ENCODE data around the gene TNP2. TPM values are rescaled to one million over a fixed set of nuclear protein-coding genes. Genes with fewer than 3 reads are reported as not detected.

Gene TNP2
- total RNA-seq, 1 experiment from 2014 or later = not detected

GRCh38 chr16:11258553-11259492, 10.3 kb downstream of the TNP2 start:
- Histone ChIP-seq H3K9ac (ENCODE audit: low read length) (no peak overlapping the region), H3K9me3 (ENCODE audit: control insufficient read depth in 1 of 2, insufficient read depth in 1 of 2, low read depth in 1 of 2, low read length in 2 of 2) (no peaks in the 10 kb centered on the region), H3K27me3 (ENCODE audit: insufficient read depth, low read length) (no peaks in the 10 kb centered on the region), H4K20me1 (ENCODE audit: insufficient read depth) (no peaks in the 10 kb centered on the region), H3K79me2 (ENCODE audit: insufficient read depth, low read length) (no peaks in the 10 kb centered on the region), H2AFZ (ENCODE audit: low read depth, low read length, poor library complexity, severe bottlenecking) (no peak overlapping the region), H3K4me3 (replicated peaks in 1 of 2; ENCODE audit: low read depth in 1 of 2, low read length in 2 of 2) (no peak overlapping the region), H3K27ac (ENCODE audit: low read depth, low read length) (no peak overlapping the region), H3K4me1 (ENCODE audit: control insufficient read depth in 1 of 2, insufficient read depth in 2 of 2, low read length in 2 of 2) (peaks cover 8 to 23% of the 10 kb centered on the region in 2 experiments; a peak in 3 of 4 replicates), H3K9me2 (ENCODE audit: insufficient read depth) (no peaks in the 10 kb centered on the region), H3K36me3 (ENCODE audit: control insufficient read depth in 1 of 2, insufficient read depth in 2 of 2, low read length in 2 of 2) (no peaks in the 10 kb centered on the region), H3K4me2 (ENCODE audit: low read length) (no peak overlapping the region)
- intact Hi-C loops (cut with micrococcal nuclease) = loop anchor here (5.0 kb wide), 2 partner anchors 113 to 553 kb away; no protein-coding TSS in a partner anchor
- no peak for TF ChIP-seq FOSL1 (IDR thresholded peaks at IDR 0.05; ENCODE audit: low read depth)
- TF ChIP-seq SP1 (IDR thresholded peaks at IDR 0.05; ENCODE audit: low read depth) = no peak
- TF ChIP-seq CTCF (IDR thresholded peaks at IDR 0.05 in 2 of 3, conservative IDR thresholded peaks at IDR 0.05 in 1 of 3; ENCODE audit: borderline replicate concordance in 1 of 3, insufficient read depth in 1 of 3, low read depth in 2 of 3, low read length in 2 of 3) = no peak
- TF ChIP-seq SIN3A (IDR thresholded peaks at IDR 0.05; ENCODE audit: low read depth) = no peak
- TF ChIP-seq TCF7L2 (IDR thresholded peaks at IDR 0.05; ENCODE audit: borderline replicate concordance, extremely low read depth, insufficient read depth, insufficient read length) = no peak
- TF ChIP-seq ELF1 (IDR thresholded peaks at IDR 0.05; ENCODE audit: borderline replicate concordance, low read depth) = no peak
- no peak for TF ChIP-seq EGR1 (IDR thresholded peaks at IDR 0.05; ENCODE audit: low read depth)
- TF ChIP-seq YY1 (IDR thresholded peaks at IDR 0.05; ENCODE audit: extremely low read depth, insufficient replicate concordance, low read depth, low read length) = no peak
- TF ChIP-seq EZH2 (IDR thresholded peaks at IDR 0.05) = no peak
- no peak for TF ChIP-seq CBX3 (IDR thresholded peaks at IDR 0.05; ENCODE audit: low read depth)
- TF ChIP-seq POLR2A (IDR thresholded peaks at IDR 0.05; ENCODE audit: borderline replicate concordance, extremely low read depth, insufficient read depth, insufficient read length) = no peak
- TF ChIP-seq CEBPB (IDR thresholded peaks at IDR 0.05; ENCODE audit: low read depth) = no peak
- RAD21 ChIA-PET (ENCODE audit: low non-redundant PET in 1 of 2, low total read pairs in 2 of 2, uncharacterized antibody in 2 of 2, unreplicated experiment in 2 of 2) = no interaction called here
- ATAC-seq (no peak), DNase-seq (ENCODE audit: low read depth, low spot score) (no peak)
- CTCF ChIA-PET = interaction anchor here (0.7 to 1.5 kb wide), 3 partner anchors 33 to 287 kb away, joined by 4 to 7 read pairs (median 5); no protein-coding TSS in a partner anchor
- POLR2A ChIA-PET = no interaction called here
- BruUV-seq (replicated peaks) = no TSS peak
